ENCODE results near the gene UBXN6.

DNA sequence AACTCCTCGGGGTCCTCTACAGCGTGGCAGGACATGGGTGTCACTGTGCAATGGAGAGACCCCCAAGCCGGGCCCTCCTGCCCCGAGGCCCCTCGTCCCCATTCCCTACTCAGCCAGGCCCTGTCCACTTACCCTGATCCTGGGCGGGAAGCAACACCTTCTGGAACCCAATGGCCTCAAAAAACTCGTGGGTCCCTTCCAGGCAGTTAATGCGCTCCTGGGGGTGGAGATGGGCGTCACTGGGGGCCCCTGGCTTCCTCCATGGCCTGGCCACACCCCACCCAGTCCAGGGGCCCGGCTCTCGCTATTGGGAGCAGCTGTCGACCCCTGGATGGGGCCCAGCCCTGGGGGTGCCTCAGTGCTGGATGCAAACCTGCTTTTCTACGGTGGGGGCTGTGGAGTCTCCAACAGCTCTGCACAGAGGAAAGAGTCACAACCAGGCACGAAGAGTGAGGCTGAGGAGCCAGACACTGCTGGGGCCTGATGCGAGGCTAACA lies 10.8 kb downstream of the UBXN6 start:
- TF ChIP-seq POLR2AphosphoS5 (IDR thresholded peaks at IDR 0.05; ENCODE audit: low read depth, low read length) (no peak), SIN3A (IDR thresholded peaks at IDR 0.05; ENCODE audit: borderline replicate concordance, insufficient read depth, low read length) (no peak), REST (IDR thresholded peaks at IDR 0.05; ENCODE audit: insufficient read depth in 1 of 2, low read depth in 2 of 2, low read length in 2 of 2) (no peak), TAF1 (IDR thresholded peaks at IDR 0.05; ENCODE audit: borderline replicate concordance, insufficient read depth, low read length) (no peak), FOXP2 (optimal IDR thresholded peaks at IDR 0.05; ENCODE audit: borderline replicate concordance, extremely low read depth, extremely low read length, insufficient read depth) (no peak)
